Immature natural killer cell (primary cell): ENCODE data around the gene GSK3A. TPM values are rescaled to one million over a fixed set of nuclear protein-coding genes. Genes with fewer than 3 reads are reported as not detected.

Experiments used
- DNase-seq, 3 donors: peaks; one replicate each; pipeline ENCODE4 v3.0.0; 2022; ENCODE audit warnings: mixed read lengths in 1 of 3
- H3K27ac Mint-ChIP-seq, 6 donors: one replicate each; pipeline ENCODE4 v1.8.0; 2020; ENCODE audit warnings: mixed read lengths in 6 of 6, mild to moderate bottlenecking in 5 of 6, inconsistent platforms in 4 of 6, moderate library complexity in 3 of 6
- H3K27me3 Mint-ChIP-seq, 3 donors: one replicate each; pipeline ENCODE4 v1.8.0; 2020 to 2021; ENCODE audit warnings: low read depth in 3 of 3, mild to moderate bottlenecking in 3 of 3, mixed read lengths in 3 of 3, moderate library complexity in 3 of 3, inconsistent platforms in 1 of 3
- H3K36me3 Mint-ChIP-seq, 3 donors: one replicate each; pipeline ENCODE4 v1.8.0; 2020; ENCODE audit warnings: mixed read lengths in 3 of 3, inconsistent platforms in 2 of 3, mild to moderate bottlenecking in 2 of 3
- H3K4me1 Mint-ChIP-seq, 2 donors: one replicate each; pipeline ENCODE4 v1.8.0; 2020; ENCODE audit warnings: inconsistent platforms in 2 of 2, mild to moderate bottlenecking in 2 of 2, mixed read lengths in 2 of 2, moderate library complexity in 1 of 2
- H3K4me3 Mint-ChIP-seq, 5 donors: one replicate each; pipeline ENCODE4 v1.8.0; 2020; ENCODE audit warnings: mild to moderate bottlenecking in 5 of 5, mixed read lengths in 5 of 5, inconsistent platforms in 3 of 5, moderate library complexity in 3 of 5
- H3K9me3 Mint-ChIP-seq, 6 donors: one replicate each; pipeline ENCODE4 v1.8.0; 2020; ENCODE audit warnings: mild to moderate bottlenecking in 6 of 6, mixed read lengths in 6 of 6, inconsistent platforms in 4 of 6, moderate library complexity in 3 of 6
- polyA plus RNA-seq, 3 donors: library from polyadenylated mRNA; unstranded; fragments of 300-500 nt; fragmentation: Illumina TruSeq; gene quantifications; one replicate each; pipeline ENCODE4 v1.2.3, GENCODE V29; 2021

Gene GSK3A
- polyA plus RNA-seq, 3 donors from 2014 or later = 14.2 to 28.3 (median 22.3) TPM

GRCh38 chr19:42198676-42199439 lies 43.5 kb downstream of the GSK3A start:
- peak overlapping the region; percentile 93 to 98 (median 96) for H3K27ac Mint-ChIP-seq
- peak; percentile 83 to 85 (median 84) for DNase-seq
- H3K4me3 Mint-ChIP-seq = peak overlapping the region; percentile 76 to 89 (median 85)
- peaks cover 83 to 88% of the 10 kb centered on the region in 2 donors for H3K4me1 Mint-ChIP-seq
- H3K36me3 Mint-ChIP-seq = peaks cover 0 to 10% (median 9%) of the 10 kb centered on the region in 3 donors
- H3K27me3 Mint-ChIP-seq = peaks cover 6 to 16% (median 13%) of the 10 kb centered on the region in 3 donors
- H3K9me3 Mint-ChIP-seq = no peaks in the 10 kb centered on the region

- Mint-ChIP-seq H3K9me3 (no peaks in the 10 kb centered on the region), H3K27ac (peak overlapping the region; percentile 75 to 93 (median 84)), H3K4me1 (peaks cover 72 to 77% of the 10 kb centered on the region in 2 donors), H3K4me3 (peak overlapping the region; percentile 48 to 70 (median 61)), H3K27me3 (peaks cover 6 to 14% (median 13%) of the 10 kb centered on the region in 3 donors), H3K36me3 (peaks cover 0 to 12% (median 4%) of the 10 kb centered on the region in 3 donors)
- DNase-seq = no peak
These were observed 45.0 kb downstream of the GSK3A start for GRCh38 chr19:42197375-42197817.

GRCh38 chr19:42196011-42197001 lies 46.1 kb downstream of the GSK3A start:
- Mint-ChIP-seq H3K9me3 (no peaks in the 10 kb centered on the region), H3K4me1 (peaks cover 70 to 75% of the 10 kb centered on the region in 2 donors), H3K27me3 (peaks cover 6 to 13% (median 12%) of the 10 kb centered on the region in 3 donors), H3K27ac (peak overlapping the region; percentile 62 to 93 (median 84)), H3K36me3 (peaks cover 3 to 12% (median 4%) of the 10 kb centered on the region in 3 donors), H3K4me3 (peak overlapping the region; percentile 3 to 65 (median 51))
- DNase-seq = no peak

- DNase-seq = no peak
- H3K27me3 Mint-ChIP-seq = peaks cover 0 to 6% (median 0%) of the 10 kb centered on the region in 3 donors
- H3K4me3 Mint-ChIP-seq = no peak overlapping the region
- peaks cover 51 to 57% of the 10 kb centered on the region in 2 donors for H3K4me1 Mint-ChIP-seq
- peaks cover 3 to 12% (median 4%) of the 10 kb centered on the region in 3 donors for H3K36me3 Mint-ChIP-seq
- H3K27ac Mint-ChIP-seq = peak overlapping the region in 2 of 6 donors; percentile 23 to 43
- no peaks in the 10 kb centered on the region for H3K9me3 Mint-ChIP-seq
These were observed 48.7 kb downstream of the GSK3A start for GRCh38 chr19:42193706-42194105.

GRCh38 chr19:42193294-42193693 lies 49.1 kb downstream of the GSK3A start:
- peaks cover 3 to 12% (median 4%) of the 10 kb centered on the region in 3 donors for H3K36me3 Mint-ChIP-seq
- peaks cover 48 to 53% of the 10 kb centered on the region in 2 donors for H3K4me1 Mint-ChIP-seq
- no peak overlapping the region for H3K4me3 Mint-ChIP-seq
- peak overlapping the region in 3 of 6 donors; percentile 20 to 37 (median 22) for H3K27ac Mint-ChIP-seq
- H3K27me3 Mint-ChIP-seq = peaks cover 0 to 5% (median 0%) of the 10 kb centered on the region in 3 donors
- H3K9me3 Mint-ChIP-seq = no peaks in the 10 kb centered on the region
- DNase-seq = no peak

GRCh38 chr19:42191855-42192254 lies 50.5 kb downstream of the GSK3A start:
- Mint-ChIP-seq H3K36me3 (peaks cover 3 to 12% (median 4%) of the 10 kb centered on the region in 3 donors), H3K4me3 (no peak overlapping the region), H3K4me1 (peaks cover 35 to 41% of the 10 kb centered on the region in 2 donors), H3K27ac (peak overlapping the region in 2 of 6 donors; percentile 32 to 70), H3K27me3 (peaks cover 0 to 5% (median 0%) of the 10 kb centered on the region in 3 donors), H3K9me3 (no peaks in the 10 kb centered on the region)
- DNase-seq = no peak

- Mint-ChIP-seq H3K27ac (peak overlapping the region in 4 of 6 donors; percentile 11 to 84 (median 78)), H3K4me3 (no peak overlapping the region), H3K36me3 (peaks cover 3 to 12% (median 4%) of the 10 kb centered on the region in 3 donors), H3K9me3 (no peaks in the 10 kb centered on the region), H3K27me3 (peaks cover 0 to 5% (median 0%) of the 10 kb centered on the region in 3 donors), H3K4me1 (peaks cover 35 to 41% of the 10 kb centered on the region in 2 donors)
- DNase-seq = no peak
These were observed 51.1 kb downstream of the GSK3A start for GRCh38 chr19:42191330-42191729.

- Mint-ChIP-seq H3K4me3 (no peak overlapping the region), H3K27me3 (peaks cover 0 to 7% (median 2%) of the 10 kb centered on the region in 3 donors), H3K27ac (peak overlapping the region in 4 of 6 donors; percentile 13 to 67 (median 36)), H3K4me1 (peaks cover 48 to 52% of the 10 kb centered on the region in 2 donors), H3K36me3 (peaks cover 3 to 10% (median 4%) of the 10 kb centered on the region in 3 donors), H3K9me3 (no peaks in the 10 kb centered on the region)
- DNase-seq = no peak
These were observed 53.3 kb downstream of the GSK3A start for GRCh38 chr19:42189133-42189532.

- H3K9me3 Mint-ChIP-seq = no peaks in the 10 kb centered on the region
- no peak for DNase-seq
- peaks cover 3 to 5% (median 4%) of the 10 kb centered on the region in 3 donors for H3K36me3 Mint-ChIP-seq
- no peak overlapping the region for H3K4me3 Mint-ChIP-seq
- peak overlapping the region in 1 of 6 donors; percentile 6 for H3K27ac Mint-ChIP-seq
- H3K27me3 Mint-ChIP-seq = peaks cover 0 to 7% (median 2%) of the 10 kb centered on the region in 3 donors
- peaks cover 47 to 52% of the 10 kb centered on the region in 2 donors for H3K4me1 Mint-ChIP-seq
These were observed 53.7 kb downstream of the GSK3A start for GRCh38 chr19:42188665-42189064.

GRCh38 chr19:42185277-42185676 lies 57.1 kb downstream of the GSK3A start:
- H3K4me1 Mint-ChIP-seq = peaks cover 48 to 52% of the 10 kb centered on the region in 2 donors
- H3K27ac Mint-ChIP-seq = peak overlapping the region; percentile 49 to 87 (median 76)
- H3K4me3 Mint-ChIP-seq = peak overlapping the region; percentile 47 to 78 (median 71)
- no peaks in the 10 kb centered on the region for H3K9me3 Mint-ChIP-seq
- no peaks in the 10 kb centered on the region for H3K36me3 Mint-ChIP-seq
- peaks cover 0 to 11% (median 3%) of the 10 kb centered on the region in 3 donors for H3K27me3 Mint-ChIP-seq
- peak in 2 of 3 donors; percentile 31 to 40 for DNase-seq

- Mint-ChIP-seq H3K36me3 (no peaks in the 10 kb centered on the region), H3K27ac (peak overlapping the region; percentile 22 to 87 (median 58)), H3K9me3 (no peaks in the 10 kb centered on the region), H3K4me1 (peaks cover 48 to 52% of the 10 kb centered on the region in 2 donors), H3K4me3 (peak overlapping the region; percentile 26 to 78 (median 37)), H3K27me3 (peaks cover 0 to 11% (median 5%) of the 10 kb centered on the region in 3 donors)
- DNase-seq = peak; percentile 64 to 72 (median 67)
These were observed 58.0 kb downstream of the GSK3A start for GRCh38 chr19:42184401-42184861.
